Activated naive CD4-positive, alpha-beta T cell treated with anti-CD3 and anti-CD28 coated beads, Interleukin-2, amount 50 U/mL, for 16 hours (primary cell): Measurements from ENCODE around the gene NPTX1.

ENCODE experiments used
- DNase-seq: peaks from one replicate; pipeline ENCODE4 v3.0.0-alpha.2; 2020

The NPTX1 gene

GRCh38 chr17:80441598-80442322 is 34.6 kb downstream of the NPTX1 start:
- no peak for DNase-seq

- peak; percentile 53 for DNase-seq
These were observed 35.3 kb downstream of the NPTX1 start for GRCh38 chr17:80441133-80441578.

- no peak for DNase-seq
These were observed 36.9 kb downstream of the NPTX1 start for GRCh38 chr17:80439499-80439898.

GRCh38 chr17:80438806-80439205 is 37.6 kb downstream of the NPTX1 start:
- no peak for DNase-seq

GRCh38 chr17:80437532-80437931 is 38.9 kb downstream of the NPTX1 start:
- no peak for DNase-seq

- DNase-seq: no peak
These were observed 42.3 kb downstream of the NPTX1 start for GRCh38 chr17:80433916-80434666.

- DNase-seq: no peak
These were observed 43.4 kb downstream of the NPTX1 start for GRCh38 chr17:80432961-80433550.

GRCh38 chr17:80432350-80432955 is 44.0 kb downstream of the NPTX1 start:
- no peak for DNase-seq

GRCh38 chr17:80431246-80432195 is 44.9 kb downstream of the NPTX1 start:
- no peak for DNase-seq

GRCh38 chr17:80430446-80431245 is 45.8 kb downstream of the NPTX1 start:
- no peak for DNase-seq

- DNase-seq: no peak
These were observed 46.8 kb downstream of the NPTX1 start for GRCh38 chr17:80429356-80430275.

GRCh38 chr17:80428796-80429195 is 47.6 kb downstream of the NPTX1 start:
- DNase-seq: no peak

- DNase-seq: no peak
These were observed 48.0 kb downstream of the NPTX1 start for GRCh38 chr17:80428363-80428762.

- no peak for DNase-seq
These were observed 48.8 kb downstream of the NPTX1 start for GRCh38 chr17:80427366-80428282.

GRCh38 chr17:80426671-80427326 is 49.6 kb downstream of the NPTX1 start:
- peak; percentile 87 for DNase-seq

GRCh38 chr17:80425835-80426426 is 50.5 kb downstream of the NPTX1 start:
- no peak for DNase-seq

GRCh38 chr17:80424878-80425765 is 51.3 kb downstream of the NPTX1 start:
- DNase-seq: no peak
